MCF 10A (cell line): ENCODE data around the gene PM20D2. TPM values are rescaled to one million over a fixed set of nuclear protein-coding genes. Genes with fewer than 3 reads are reported as not detected.

Experiments
- BruUV-seq: library from RNA; stranded (reverse); fragments of 400-500 nt; replicated peaks from 2 replicates; lab custom pipeline; 2021; lab: Mats Ljungman, UMichigan
- CTCF ChIA-PET: fragments of 300-600 bp; sonication (Branson Sonifier 250); formaldehyde crosslinking; extraction: SDS; loops from one replicate; lab custom pipeline; 2021; ENCODE audit warnings: antibody characterized with exemption, inconsistent platforms; lab: Yijun Ruan, JAX
- POLR2A ChIA-PET: fragments of 300-600, 350-650 bp; sonication (Branson Sonifier 250); formaldehyde crosslinking; extraction: SDS; loops from one replicate; lab custom pipeline; 2020; ENCODE audit warnings: antibody characterized with exemption, inconsistent platforms; lab: Yijun Ruan, JAX
- DNase-seq: peaks from one replicate; pipeline ENCODE4 v3.0.0-alpha.2; 2018; ENCODE audit not compliant: unreplicated experiment
- H3K27ac Mint-ChIP-seq: one replicate; pipeline ENCODE4 v1.8.0; 2022; ENCODE audit warnings: mild to moderate bottlenecking, low read depth, mixed read lengths; ENCODE audit not compliant: unreplicated experiment
- H3K27me3 Mint-ChIP-seq: one replicate; pipeline ENCODE4 v1.8.0; 2022; ENCODE audit warnings: mixed read lengths; ENCODE audit not compliant: insufficient read depth, unreplicated experiment
- H3K36me3 Mint-ChIP-seq: one replicate; pipeline ENCODE4 v1.8.0; 2022; ENCODE audit warnings: mild to moderate bottlenecking, moderate library complexity, mixed read lengths; ENCODE audit not compliant: insufficient read depth, unreplicated experiment
- H3K4me1 Mint-ChIP-seq: one replicate; pipeline ENCODE4 v1.8.0; 2022; ENCODE audit warnings: mixed read lengths; ENCODE audit not compliant: insufficient read depth, unreplicated experiment
- H3K4me3 Mint-ChIP-seq: one replicate; pipeline ENCODE4 v1.8.0; 2022; ENCODE audit warnings: mild to moderate bottlenecking, moderate library complexity, mixed read lengths; ENCODE audit not compliant: unreplicated experiment
- H3K9me3 Mint-ChIP-seq: one replicate; pipeline ENCODE4 v1.8.0; 2022; ENCODE audit warnings: mixed read lengths; ENCODE audit not compliant: unreplicated experiment
- CTCF ChIP-seq: fragments of 200-600 bp; IDR thresholded peaks from one replicate; pipeline ENCODE4 v1.8.0; 2022; ENCODE audit warnings: antibody characterized with exemption, mild to moderate bottlenecking; ENCODE audit not compliant: unreplicated experiment
- intact Hi-C: fragments of 100-400 bp; cut with micrococcal nuclease; formaldehyde crosslinking; loops from 2 replicates; pipeline ENCODE4 v1.14.1; 2022
- total RNA-seq: library from RNA; stranded (reverse); gene quantifications from 2 replicates; pipeline ENCODE4 v1.2.3, GENCODE V29; 2022

PM20D2 gene
- total RNA-seq, 1 experiment from 2014 or later = 11.9 TPM

- no TSS peak for BruUV-seq
- no peak overlapping the region for H3K4me3 Mint-ChIP-seq
- intact Hi-C loops = no loop called here
- DNase-seq = no peak
- H3K27ac Mint-ChIP-seq = no peak overlapping the region
- no peak for TF ChIP-seq CTCF
- H3K27me3 Mint-ChIP-seq = peaks cover 52% of the 10 kb centered on the region
- CTCF ChIA-PET = interaction anchor here (0.5 to 1.8 kb wide), 4 partner anchors 29 to 229 kb away, joined by 3 to 7 read pairs (median 3); no protein-coding TSS in a partner anchor
- no peaks in the 10 kb centered on the region for H3K4me1 Mint-ChIP-seq
- no peaks in the 10 kb centered on the region for H3K36me3 Mint-ChIP-seq
- H3K9me3 Mint-ChIP-seq = no peaks in the 10 kb centered on the region
- POLR2A ChIA-PET = no interaction called here
Observed at GRCh38 chr6:89212472-89212871, 66.6 kb downstream of the PM20D2 start.

DNA sequence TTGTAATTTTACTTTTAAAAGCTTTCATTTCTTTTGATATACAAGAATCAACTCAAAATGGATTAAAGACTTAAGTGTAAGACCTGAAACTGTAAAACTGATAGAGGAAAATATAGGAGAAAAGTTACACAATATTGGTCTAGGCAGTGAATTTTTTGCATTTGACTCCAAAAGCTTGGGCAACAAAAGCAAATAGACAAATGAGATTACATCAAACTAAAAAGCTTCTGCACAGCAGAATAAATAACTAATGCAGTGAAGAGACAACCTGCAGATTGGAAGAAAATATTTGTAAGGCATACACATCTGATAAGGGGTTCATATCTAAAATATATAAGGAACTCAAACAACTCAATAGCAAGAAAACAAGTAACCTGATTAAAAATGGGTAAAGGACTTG, 68.3 kb downstream of the PM20D2 start:
- H3K27me3 Mint-ChIP-seq = peaks cover 66% of the 10 kb centered on the region
- no peaks in the 10 kb centered on the region for H3K36me3 Mint-ChIP-seq
- no peaks in the 10 kb centered on the region for H3K4me1 Mint-ChIP-seq
- ChIA-PET POLR2A (no interaction called here), CTCF (no interaction called here)
- TF ChIP-seq CTCF = no peak
- intact Hi-C loops = no loop called here
- H3K27ac Mint-ChIP-seq = no peak overlapping the region
- no peak for DNase-seq
- H3K4me3 Mint-ChIP-seq = no peak overlapping the region
- no peaks in the 10 kb centered on the region for H3K9me3 Mint-ChIP-seq
- BruUV-seq = no TSS peak

Other genes with a start within 250 kb of the PM20D2 start
- gene RNGTT, start 182.4 kb upstream of the PM20D2 start, total RNA-seq = 14.6 and 20.6 TPM in 2 replicates
- 158 and 183 TPM in 2 replicates for gene PNRC1, start 65.3 kb upstream of the PM20D2 start, total RNA-seq
- 1.1 and 1.2 TPM in 2 replicates for gene SRSF12, start 28.0 kb upstream of the PM20D2 start, total RNA-seq
- gene GABRR1, start 71.3 kb downstream of the PM20D2 start, total RNA-seq = not detected in 2 replicates
- gene GABRR2, start 169.2 kb downstream of the PM20D2 start, total RNA-seq = not detected in 2 replicates
- 39.0 and 40.0 TPM in 2 replicates for gene UBE2J1, start 206.7 kb downstream of the PM20D2 start, total RNA-seq